ENCODE results near the gene IGFBP5. TPM values are rescaled to one million over a fixed set of nuclear protein-coding genes. Genes with fewer than 3 reads are reported as not detected.
A peak's percentile ranks its signal among the peaks of the same experiment; 100 is the strongest.

The IGFBP5 gene
- total RNA-seq, 1 experiment from 2014 or later = 157 TPM

- Histone ChIP-seq H3K9me2 (replicated peaks; ENCODE audit: low read length) (no peaks in the 10 kb centered on the region), H3K4me1 (ENCODE audit: insufficient read depth, low read length) (peaks cover 28% of the 10 kb centered on the region), H3K9me3 (ENCODE audit: low read length) (no peaks in the 10 kb centered on the region), H3K27me3 (ENCODE audit: low read length) (no peaks in the 10 kb centered on the region), H4K20me1 (ENCODE audit: low read length) (no peaks in the 10 kb centered on the region), H3F3A (ENCODE audit: low read length, unreplicated experiment) (no peaks in the 10 kb centered on the region), H3K27ac (ENCODE audit: low read length) (no peak overlapping the region), H3K4me2 (ENCODE audit: low read length) (no peak overlapping the region), H3K9ac (ENCODE audit: low read length) (no peak overlapping the region), H3K79me2 (ENCODE audit: low read length) (no peaks in the 10 kb centered on the region), H3K36me3 (ENCODE audit: low read depth, low read length) (no peaks in the 10 kb centered on the region), H3K4me3 (ENCODE audit: low read length) (no peak overlapping the region), H2AFZ (ENCODE audit: low read length) (no peak overlapping the region)
- BruUV-seq (replicated peaks) = no TSS peak
- intact Hi-C loops (cut with micrococcal nuclease) = no loop called here
- no peak for DNase-seq
- ChIA-PET CTCF (no interaction called here), POLR2A (ENCODE audit: unreplicated experiment) (no interaction called here)
- no peak for TF ChIP-seq EZH2 (IDR thresholded peaks at IDR 0.05; ENCODE audit: low read length, unreplicated experiment)
- no peak for TF ChIP-seq CTCF (conservative IDR thresholded peaks at IDR 0.05; ENCODE audit: low read depth, low read length)
- TF ChIP-seq EZH2phosphoT487 (IDR thresholded peaks at IDR 0.05; ENCODE audit: borderline replicate concordance, low read length) = no peak
- ATAC-seq = no peak
These were observed 16.0 kb upstream of the IGFBP5 start for GRCh38 chr2:216711348-216711747.

- intact Hi-C loops (cut with micrococcal nuclease) = no loop called here
- Histone ChIP-seq H3K4me2 (ENCODE audit: low read length) (no peak overlapping the region), H2AFZ (ENCODE audit: low read length) (no peak overlapping the region), H3K4me3 (ENCODE audit: low read length) (no peak overlapping the region), H3F3A (ENCODE audit: low read length, unreplicated experiment) (no peaks in the 10 kb centered on the region), H4K20me1 (ENCODE audit: low read length) (no peaks in the 10 kb centered on the region), H3K36me3 (ENCODE audit: low read depth, low read length) (no peaks in the 10 kb centered on the region), H3K9me3 (ENCODE audit: low read length) (no peaks in the 10 kb centered on the region), H3K9ac (ENCODE audit: low read length) (no peak overlapping the region), H3K4me1 (ENCODE audit: insufficient read depth, low read length) (peaks cover 24% of the 10 kb centered on the region), H3K79me2 (ENCODE audit: low read length) (no peaks in the 10 kb centered on the region), H3K9me2 (replicated peaks; ENCODE audit: low read length) (no peaks in the 10 kb centered on the region), H3K27me3 (ENCODE audit: low read length) (no peaks in the 10 kb centered on the region), H3K27ac (ENCODE audit: low read length) (no peak overlapping the region)
- peak; percentile 30 for DNase-seq
- CTCF ChIA-PET = no interaction called here
- POLR2A ChIA-PET (ENCODE audit: unreplicated experiment) = no interaction called here
- ATAC-seq = no peak
- no TSS peak for BruUV-seq (replicated peaks)
- TF ChIP-seq EZH2 (IDR thresholded peaks at IDR 0.05; ENCODE audit: low read length, unreplicated experiment) (no peak), CTCF (conservative IDR thresholded peaks at IDR 0.05; ENCODE audit: low read depth, low read length) (no peak), EZH2phosphoT487 (IDR thresholded peaks at IDR 0.05; ENCODE audit: borderline replicate concordance, low read length) (no peak)
These were observed 15.4 kb upstream of the IGFBP5 start for GRCh38 chr2:216710551-216711301.

- Histone ChIP-seq H3K79me2 (ENCODE audit: low read length) (no peaks in the 10 kb centered on the region), H3K9ac (ENCODE audit: low read length) (no peak overlapping the region), H3K4me2 (ENCODE audit: low read length) (no peak overlapping the region), H3K4me1 (ENCODE audit: insufficient read depth, low read length) (0 out of 2 replicates have a peak, but pooled peaks cover 6% of the 10 kb centered on the region), H3K9me2 (replicated peaks; ENCODE audit: low read length) (no peaks in the 10 kb centered on the region), H3K9me3 (ENCODE audit: low read length) (no peaks in the 10 kb centered on the region), H3K27ac (ENCODE audit: low read length) (no peak overlapping the region), H4K20me1 (ENCODE audit: low read length) (no peaks in the 10 kb centered on the region), H3F3A (ENCODE audit: low read length, unreplicated experiment) (no peaks in the 10 kb centered on the region), H3K4me3 (ENCODE audit: low read length) (no peak overlapping the region), H3K36me3 (ENCODE audit: low read depth, low read length) (no peaks in the 10 kb centered on the region), H2AFZ (ENCODE audit: low read length) (no peak overlapping the region), H3K27me3 (ENCODE audit: low read length) (no peaks in the 10 kb centered on the region)
- intact Hi-C loops (cut with micrococcal nuclease) = no loop called here
- ChIA-PET POLR2A (ENCODE audit: unreplicated experiment) (no interaction called here), CTCF (no interaction called here)
- DNase-seq (no peak), ATAC-seq (no peak)
- TF ChIP-seq EZH2 (IDR thresholded peaks at IDR 0.05; ENCODE audit: low read length, unreplicated experiment) (no peak), EZH2phosphoT487 (IDR thresholded peaks at IDR 0.05; ENCODE audit: borderline replicate concordance, low read length) (no peak), CTCF (conservative IDR thresholded peaks at IDR 0.05; ENCODE audit: low read depth, low read length) (no peak)
- BruUV-seq (replicated peaks) = no TSS peak
These were observed 7.4 kb upstream of the IGFBP5 start for GRCh38 chr2:216702756-216703155.

Measured in PC-3 (cell line).